Panc1 (cell line): ENCODE data around the gene HRH3. TPM values are rescaled to one million over a fixed set of nuclear protein-coding genes. Genes with fewer than 3 reads are reported as not detected.
A peak's percentile ranks its signal among the peaks of the same experiment; 100 is the strongest.

Source experiments
- ATAC-seq: fragments of 200-7000 bp; cut with Tn5 transposase; 2 replicates; pipeline ENCODE4 v1.9.1; 2020; ENCODE audit warnings: mild to moderate bottlenecking, moderate library complexity
- BruUV-seq: library from RNA; stranded (reverse); fragments of 400-500 nt; replicated peaks from 2 replicates; lab custom pipeline; 2021; lab: Mats Ljungman, UMichigan
- CTCF ChIA-PET: fragments of 300-600 bp; sonication (Branson Sonifier 250); formaldehyde crosslinking; loops from one replicate; lab custom pipeline; 2022; ENCODE audit warnings: antibody characterized with exemption; lab: Charles Lee
- POLR2A ChIA-PET: fragments of 300-600 bp; sonication (Branson Sonifier 250); formaldehyde crosslinking; loops from one replicate; lab custom pipeline; 2022; ENCODE audit warnings: antibody characterized with exemption; lab: Charles Lee
- DNase-seq: peaks from one replicate; pipeline ENCODE4 v3.0.0-alpha.2; 2010; ENCODE audit warnings: low read depth, low spot score
- H3K27ac ChIP-seq: 2 replicates; pipeline ENCODE4 v1.5.1; 2011; ENCODE audit warnings: mild to moderate bottlenecking, low read length, inconsistent platforms
- H3K27me3 ChIP-seq: fragments of 200-500 bp; sonication (Bioruptor generic); 2 replicates; pipeline ENCODE4 v1.6.0; 2014; ENCODE audit warnings: low read length, inconsistent platforms; ENCODE audit not compliant: control insufficient read depth, insufficient read depth
- H3K36me3 ChIP-seq: fragments of 200-500 bp; sonication (Bioruptor generic); 2 replicates; pipeline ENCODE4 v1.5.1; 2014; ENCODE audit warnings: inconsistent platforms, mild to moderate bottlenecking, low read length, moderate library complexity; ENCODE audit not compliant: control insufficient read depth, insufficient read depth
- H3K4me1 ChIP-seq: 2 replicates; pipeline ENCODE4 v1.5.1; 2011; ENCODE audit warnings: inconsistent platforms, mild to moderate bottlenecking, low read length, moderate library complexity; ENCODE audit not compliant: control insufficient read depth, insufficient read depth
- H3K4me3 ChIP-seq, 2 experiments: 2 replicates each; pipeline ENCODE4 v1.5.1; 2011 to 2012; ENCODE audit warnings: low read depth in 2 of 2, low read length in 2 of 2, mild to moderate bottlenecking in 2 of 2, inconsistent platforms in 1 of 2, moderate library complexity in 1 of 2
- H3K9me3 ChIP-seq: fragments of 200-500 bp; sonication (Bioruptor generic); 2 replicates; pipeline ENCODE4 v1.5.1; 2014; ENCODE audit warnings: low read depth, mild to moderate bottlenecking, inconsistent platforms, low read length, moderate library complexity; ENCODE audit not compliant: control insufficient read depth, insufficient read depth
- CTCF ChIP-seq: fragments of 450-650 bp; IDR thresholded peaks from 2 replicates; pipeline ENCODE4 v1.5.1; 2017; ENCODE audit warnings: mild to moderate bottlenecking
- POLR2AphosphoS5 ChIP-seq: IDR thresholded peaks from 2 replicates; pipeline ENCODE4 v1.6.1; 2012; ENCODE audit warnings: mild to moderate bottlenecking, low read depth, low read length, moderate library complexity
- REST ChIP-seq, 2 experiments: IDR thresholded peaks; 2 replicates each; pipeline ENCODE4 v1.6.1; 2011 to 2012; ENCODE audit warnings: low read depth in 2 of 2, control low read depth in 1 of 2, low read length in 1 of 2, mild to moderate bottlenecking in 1 of 2, moderate library complexity in 1 of 2; ENCODE audit not compliant: insufficient read depth in 1 of 2
- SIN3A ChIP-seq: IDR thresholded peaks from 2 replicates; pipeline ENCODE4 v1.6.1; 2012; ENCODE audit warnings: low read depth, mild to moderate bottlenecking, low read length, moderate library complexity, borderline replicate concordance; ENCODE audit not compliant: insufficient read depth
- TCF7L2 ChIP-seq: IDR thresholded peaks from 2 replicates; pipeline ENCODE4 v1.6.1; 2011; ENCODE audit warnings: mild to moderate bottlenecking, low read depth, low read length, inconsistent platforms
- in situ Hi-C: cut with HindIII; loops from 2 replicates; pipeline ENCODE4 v1.10.0; 2016; ENCODE audit warnings: low sequenced_read_pairs, low pct_unique_long_range_greater_than_20kb
- intact Hi-C: fragments of 100-400 bp; cut with micrococcal nuclease; formaldehyde crosslinking; loops from one replicate; pipeline ENCODE4 v1.10.0; 2022; ENCODE audit not compliant: unreplicated experiment
- total RNA-seq: library from RNA; stranded (reverse); gene quantifications from one replicate; pipeline ENCODE4 v1.2.1, GENCODE V29; 2021; ENCODE audit not compliant: unreplicated experiment

Gene HRH3
- total RNA-seq, 1 experiment from 2014 or later: 0.10 TPM

- peaks cover 6% of the 10 kb centered on the region for H3K36me3 ChIP-seq
- no peaks in the 10 kb centered on the region for H3K27me3 ChIP-seq
- H3K4me3 ChIP-seq: no peak overlapping the region
- intact Hi-C loops (no loop called here), in situ Hi-C loops (no loop called here)
- no peaks in the 10 kb centered on the region for H3K9me3 ChIP-seq
- TF ChIP-seq SIN3A: no peak
- no peak for TF ChIP-seq POLR2AphosphoS5
- TF ChIP-seq CTCF: no peak
- no peak for TF ChIP-seq TCF7L2
- CTCF ChIA-PET: no interaction called here
- H3K27ac ChIP-seq: no peak overlapping the region
- ATAC-seq: no peak
- BruUV-seq: no TSS peak
- POLR2A ChIA-PET: no interaction called here
- no peak for DNase-seq
- no peaks in the 10 kb centered on the region for H3K4me1 ChIP-seq
Measured at GRCh38 chr20:62203378-62204030, 16.6 kb downstream of the HRH3 start.

- intact Hi-C loops: no loop called here
- H3K9me3 ChIP-seq: no peaks in the 10 kb centered on the region
- TF ChIP-seq SIN3A (no peak), CTCF (no peak), TCF7L2 (no peak), REST (IDR thresholded peaks at IDR 0.05; ENCODE audit: insufficient read depth in 1 of 2, low read depth in 2 of 2, low read length in 1 of 2) (no peak), POLR2AphosphoS5 (no peak)
- in situ Hi-C loops: no loop called here
- ATAC-seq (no peak), DNase-seq (no peak)
- H3K36me3 ChIP-seq: peaks cover 8% of the 10 kb centered on the region
- H3K4me3 ChIP-seq: no peak overlapping the region
- no peaks in the 10 kb centered on the region for H3K27me3 ChIP-seq
- H3K27ac ChIP-seq: no peak overlapping the region
- POLR2A ChIA-PET: no interaction called here
- CTCF ChIA-PET: no interaction called here
- TSS peak; percentile 69 for BruUV-seq
- H3K4me1 ChIP-seq: no peaks in the 10 kb centered on the region
Measured at GRCh38 chr20:62202676-62203377, 17.3 kb downstream of the HRH3 start.
